Fibroblast of gingiva (primary cell): ENCODE measurements around the gene DDX53.

Source experiments
- DNase-seq: peaks from one replicate; pipeline ENCODE4 v3.0.0-alpha.2; 2011; ENCODE audit warnings: low read depth

Gene DDX53

DNA sequence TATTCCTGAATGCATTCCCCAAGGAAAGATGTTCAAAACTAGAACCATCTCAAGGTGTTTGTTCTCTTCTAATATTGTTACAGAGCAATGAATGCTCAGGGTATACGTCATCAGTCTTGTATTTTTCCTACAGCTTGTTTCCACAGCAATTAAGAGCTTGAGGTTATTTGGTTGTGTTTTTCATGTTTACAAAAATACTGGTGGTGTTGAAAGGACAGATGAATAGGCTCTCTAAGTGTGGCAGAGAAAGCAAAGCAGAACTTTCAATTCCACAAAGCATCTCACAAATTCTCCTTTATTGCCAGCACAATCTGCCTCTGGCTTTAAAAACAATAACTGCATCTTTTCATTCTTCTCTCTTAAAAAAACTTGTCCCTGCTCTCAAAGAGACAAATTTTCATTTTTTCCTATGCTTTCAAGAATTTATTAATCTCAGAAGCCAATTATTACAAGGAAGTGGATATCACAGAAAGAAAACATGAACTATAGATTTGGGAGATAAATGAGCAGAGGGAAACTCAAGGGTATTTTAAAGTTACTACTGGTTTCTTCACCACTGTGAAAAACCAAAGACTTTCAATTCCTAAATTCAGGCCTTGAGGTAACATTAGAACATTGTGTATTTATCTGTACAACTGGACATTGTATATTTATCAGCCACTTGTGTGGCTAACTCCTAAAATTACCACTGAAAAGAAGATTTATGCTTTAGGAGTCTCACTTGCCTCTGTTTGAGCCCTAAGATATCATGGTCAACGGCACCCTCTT, 49.2 kb downstream of the DDX53 start:
- no peak for DNase-seq

DNA sequence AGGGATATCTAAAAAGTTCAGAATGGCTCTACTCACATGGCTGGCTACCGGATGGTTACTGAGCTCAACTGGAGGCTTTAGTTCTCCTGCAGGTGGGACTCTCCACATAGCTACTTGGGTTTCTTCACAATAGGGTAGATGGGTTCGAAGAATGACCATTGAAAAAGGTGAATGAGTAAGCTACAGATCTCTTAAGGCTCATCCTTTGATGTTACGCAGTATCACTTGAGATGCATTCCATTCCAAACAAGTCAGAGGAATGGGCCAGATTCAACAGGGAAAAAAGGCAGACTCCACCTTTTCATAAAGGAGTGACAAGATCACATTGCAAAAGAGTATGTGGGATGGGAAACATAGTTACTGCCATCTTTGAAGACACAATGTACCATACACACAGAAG, 52.6 kb downstream of the DDX53 start:
- DNase-seq, result no peak
